ENCODE results near the gene IGFLR1. TPM values are rescaled to one million over a fixed set of nuclear protein-coding genes. Genes with fewer than 3 reads are reported as not detected.

Gene IGFLR1
- polyA plus RNA-seq, 6 donors from 2014 or later = 114 to 195 (median 134) TPM

DNA sequence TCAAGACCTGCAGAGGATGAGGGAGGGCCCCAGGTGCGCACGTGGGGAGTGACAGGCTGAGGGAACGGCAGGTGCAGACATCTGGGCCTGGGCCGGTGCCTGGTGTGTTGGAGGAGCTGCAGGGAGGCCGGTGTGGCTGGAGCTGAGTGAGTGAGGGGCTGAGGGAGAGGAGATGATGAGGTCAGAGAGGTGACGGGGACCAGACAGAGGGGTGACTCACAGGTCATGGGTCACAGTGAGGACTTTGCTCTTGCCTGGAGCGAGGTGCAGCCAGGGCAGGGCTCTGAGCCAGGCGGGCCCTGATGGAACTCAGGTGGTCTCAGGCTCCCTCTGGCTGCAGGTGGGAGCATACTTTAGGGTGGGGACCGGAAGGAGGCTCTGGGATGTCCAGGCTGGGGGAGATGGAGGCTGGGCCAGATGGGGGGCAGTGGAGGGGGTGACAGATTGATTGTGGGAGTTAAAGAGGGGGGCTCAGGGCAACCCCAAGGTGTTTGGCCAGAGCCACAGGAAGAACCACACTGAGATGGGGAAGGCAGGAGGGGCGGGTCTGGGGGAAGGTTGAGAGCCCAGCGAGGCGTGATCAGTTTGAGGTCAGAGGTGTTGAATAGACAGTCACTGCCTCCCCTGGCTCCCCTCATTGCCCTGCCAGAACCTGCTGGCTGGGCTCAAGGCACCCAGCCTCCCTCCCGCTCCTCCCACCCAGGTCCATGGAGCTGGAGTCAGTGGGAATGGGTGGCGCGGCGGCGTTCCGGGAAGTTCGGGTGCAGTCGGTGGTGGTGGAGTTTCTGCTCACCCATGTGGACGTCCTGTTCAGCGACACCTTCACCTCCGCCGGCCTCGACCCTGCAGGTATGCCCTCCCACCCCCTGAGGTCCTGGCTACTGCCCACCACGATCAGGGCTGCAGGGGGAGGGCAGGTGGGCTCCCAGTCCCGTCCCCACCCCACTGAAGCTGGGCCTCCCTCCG lies 41.5 kb upstream of the IGFLR1 start:
- Mint-ChIP-seq H3K4me1 (peaks cover 0 to 10% (median 8%) of the 10 kb centered on the region in 3 donors), H3K36me3 (no peaks in the 10 kb centered on the region), H3K27ac (peak overlapping the region in 1 of 6 donors; percentile 20), H3K9me3 (no peaks in the 10 kb centered on the region), H3K4me3 (no peak overlapping the region), H3K27me3 (no peaks in the 10 kb centered on the region)
- no peak for DNase-seq
- no peak for ATAC-seq (ENCODE audit: low read depth in 2 of 2)

DNA sequence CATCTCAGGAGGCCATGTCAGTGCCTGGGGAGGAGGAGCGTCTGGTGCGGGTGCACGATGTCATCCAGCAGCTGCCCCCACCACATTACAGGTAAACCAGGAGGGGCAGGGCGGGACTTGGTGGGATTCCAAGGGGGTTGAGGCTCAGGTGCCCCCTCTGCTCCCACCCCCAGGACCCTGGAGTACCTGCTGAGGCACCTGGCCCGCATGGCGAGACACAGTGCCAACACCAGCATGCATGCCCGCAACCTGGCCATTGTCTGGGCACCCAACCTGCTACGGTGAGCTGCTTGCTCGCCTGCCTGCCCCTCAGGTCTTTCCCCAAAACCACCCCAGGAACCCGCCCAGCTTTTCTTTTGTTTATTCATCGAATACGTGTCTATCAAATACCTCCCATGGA lies 40.3 kb upstream of the IGFLR1 start:
- H3K9me3 Mint-ChIP-seq = no peaks in the 10 kb centered on the region
- H3K27me3 Mint-ChIP-seq = no peaks in the 10 kb centered on the region
- ATAC-seq (ENCODE audit: low read depth in 2 of 2) = no peak
- no peak overlapping the region for H3K4me3 Mint-ChIP-seq
- H3K36me3 Mint-ChIP-seq = no peaks in the 10 kb centered on the region
- H3K4me1 Mint-ChIP-seq = peaks cover 0 to 10% (median 8%) of the 10 kb centered on the region in 3 donors
- DNase-seq = no peak
- H3K27ac Mint-ChIP-seq = peak overlapping the region in 2 of 6 donors; percentile 18 to 63

DNA sequence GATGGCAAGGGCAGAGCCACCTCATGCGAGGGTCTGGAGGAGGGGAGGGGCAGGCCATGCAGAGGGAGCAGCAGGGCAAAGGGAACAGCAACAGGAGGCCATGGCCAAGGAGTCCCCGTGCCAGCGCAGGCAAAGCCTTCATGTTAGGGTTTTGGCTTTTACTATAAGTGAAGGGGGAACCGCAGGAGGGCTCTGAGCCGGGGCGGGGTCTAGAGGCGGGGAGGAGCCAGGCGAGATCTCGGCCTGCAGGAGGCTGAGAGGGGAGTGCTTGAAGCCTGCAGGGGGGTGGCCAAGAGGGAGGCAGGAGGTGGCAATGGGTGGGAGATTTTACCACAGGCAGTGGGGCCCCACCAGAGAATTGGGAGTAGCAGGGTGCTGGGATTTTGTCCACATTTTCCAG lies 39.4 kb upstream of the IGFLR1 start:
- Mint-ChIP-seq H3K27ac (peak overlapping the region in 1 of 6 donors; percentile 1), H3K36me3 (no peaks in the 10 kb centered on the region), H3K27me3 (no peaks in the 10 kb centered on the region), H3K4me3 (peak overlapping the region in 1 of 8 donors; percentile 56), H3K9me3 (no peaks in the 10 kb centered on the region), H3K4me1 (peaks cover 2 to 10% (median 10%) of the 10 kb centered on the region in 3 donors)
- ATAC-seq (ENCODE audit: low read depth in 2 of 2) = no peak
- DNase-seq = no peak

DNA sequence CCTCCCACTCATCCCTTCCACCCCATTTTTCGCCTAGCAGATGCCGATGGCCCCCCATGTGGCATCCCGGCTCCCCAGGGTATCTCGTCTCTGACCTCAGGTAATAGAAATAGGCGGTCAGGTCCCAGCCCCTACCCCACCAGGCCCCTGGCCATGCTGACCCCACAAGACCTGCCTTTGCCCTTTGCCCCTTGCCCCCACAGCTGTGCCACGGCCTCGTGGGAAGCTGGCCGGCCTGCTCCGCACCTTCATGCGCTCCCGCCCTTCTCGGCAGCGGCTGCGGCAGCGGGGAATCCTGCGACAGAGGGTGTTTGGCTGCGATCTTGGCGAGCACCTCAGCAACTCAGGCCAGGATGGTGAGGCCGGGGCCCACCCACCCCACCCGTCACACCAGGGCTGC lies 38.5 kb upstream of the IGFLR1 start:
- Mint-ChIP-seq H3K36me3 (no peaks in the 10 kb centered on the region), H3K9me3 (peaks cover 0 to 1% (median 0%) of the 10 kb centered on the region in 7 donors), H3K4me1 (peaks cover 9 to 17% (median 10%) of the 10 kb centered on the region in 3 donors), H3K27me3 (no peaks in the 10 kb centered on the region), H3K4me3 (no peak overlapping the region), H3K27ac (no peak overlapping the region)
- DNase-seq (no peak), ATAC-seq (ENCODE audit: low read depth in 2 of 2) (no peak)

GRCh38 chr19:35780058-35780457 lies 37.8 kb upstream of the IGFLR1 start:
- Mint-ChIP-seq H3K36me3 (no peaks in the 10 kb centered on the region), H3K27me3 (no peaks in the 10 kb centered on the region), H3K4me3 (no peak overlapping the region), H3K9me3 (peaks cover 0 to 1% (median 0%) of the 10 kb centered on the region in 7 donors), H3K4me1 (peaks cover 10 to 17% (median 13%) of the 10 kb centered on the region in 3 donors), H3K27ac (no peak overlapping the region)
- no peak for DNase-seq
- ATAC-seq (ENCODE audit: low read depth in 2 of 2) = no peak

DNA sequence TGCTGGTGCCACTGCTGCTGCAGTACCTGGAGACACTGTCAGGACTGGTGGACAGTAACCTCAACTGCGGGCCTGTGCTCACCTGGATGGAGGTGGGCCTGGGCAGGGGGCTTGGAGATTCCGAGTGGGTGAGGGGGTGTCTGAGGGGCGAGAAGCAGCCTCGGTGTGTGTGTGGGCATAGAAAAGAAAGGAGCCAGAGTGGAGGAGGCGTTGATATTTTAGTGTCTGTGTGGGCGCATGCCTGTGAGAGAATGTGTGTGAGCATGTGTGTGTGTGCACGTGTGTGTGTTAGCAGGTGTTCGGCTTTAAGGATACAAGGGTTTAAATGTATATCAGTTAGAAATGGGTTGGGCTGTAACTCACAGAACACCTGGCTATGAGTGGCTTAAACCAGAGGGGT lies 36.8 kb upstream of the IGFLR1 start:
- H3K27me3 Mint-ChIP-seq = no peaks in the 10 kb centered on the region
- H3K36me3 Mint-ChIP-seq = no peaks in the 10 kb centered on the region
- no peak overlapping the region for H3K27ac Mint-ChIP-seq
- H3K4me1 Mint-ChIP-seq = peaks cover 18 to 23% (median 21%) of the 10 kb centered on the region in 3 donors
- H3K9me3 Mint-ChIP-seq = peaks cover 0 to 1% (median 0%) of the 10 kb centered on the region in 7 donors
- no peak for DNase-seq
- no peak for ATAC-seq (ENCODE audit: low read depth in 2 of 2)
- peak overlapping the region in 1 of 8 donors; percentile 29 for H3K4me3 Mint-ChIP-seq

- Mint-ChIP-seq H3K9me3 (peaks cover 0 to 1% (median 0%) of the 10 kb centered on the region in 7 donors), H3K36me3 (no peaks in the 10 kb centered on the region), H3K27me3 (no peaks in the 10 kb centered on the region), H3K27ac (peak overlapping the region in 1 of 6 donors; percentile 7), H3K4me1 (peaks cover 12 to 18% (median 17%) of the 10 kb centered on the region in 3 donors), H3K4me3 (peak overlapping the region in 4 of 8 donors; percentile 19 to 63 (median 20))
- ATAC-seq (ENCODE audit: low read depth in 2 of 2) = no peak
- no peak for DNase-seq
Measured at GRCh38 chr19:35777961-35778360, 35.7 kb upstream of the IGFLR1 start.

- peaks cover 12 to 18% (median 15%) of the 10 kb centered on the region in 3 donors for H3K4me1 Mint-ChIP-seq
Measured at GRCh38 chr19:35777086-35777841, 35.0 kb upstream of the IGFLR1 start.

DNA sequence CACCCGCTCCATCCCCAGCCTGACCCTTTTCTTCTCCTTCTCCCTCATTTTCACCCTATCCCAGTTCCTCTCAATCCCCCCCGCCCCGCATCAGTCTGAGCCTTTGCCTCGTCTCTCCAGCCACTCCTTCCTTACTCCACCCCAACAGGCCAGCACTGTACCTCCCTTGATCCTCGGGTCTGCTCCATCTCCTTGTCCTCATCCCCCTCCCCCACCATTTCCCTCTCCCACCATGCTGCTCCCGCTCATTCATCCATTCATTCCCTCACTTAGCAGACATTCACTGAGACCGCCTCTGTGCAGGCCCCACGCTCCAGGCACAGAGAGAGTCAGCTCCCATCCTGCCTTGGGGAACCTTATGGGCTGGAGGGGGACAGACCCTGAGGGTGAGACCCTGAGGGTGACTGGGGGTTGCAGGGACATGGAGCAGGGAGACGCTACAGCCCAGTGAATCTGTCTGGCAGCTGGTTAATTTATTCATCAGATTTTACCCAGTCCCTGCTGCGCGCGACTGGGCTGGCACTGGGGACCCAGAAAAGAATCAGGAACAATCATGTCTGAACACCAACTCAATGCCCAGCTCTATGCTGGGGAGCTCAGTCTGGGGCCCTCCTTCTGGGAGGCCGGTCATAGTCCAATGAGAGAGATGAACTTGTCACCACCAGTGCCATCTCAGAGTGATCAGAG lies 34.0 kb upstream of the IGFLR1 start:
- peak overlapping the region; percentile 63 to 89 (median 83) for H3K4me3 Mint-ChIP-seq
- peak overlapping the region in 1 of 6 donors; percentile 81 for H3K27ac Mint-ChIP-seq
- H3K9me3 Mint-ChIP-seq = peaks cover 0 to 1% (median 0%) of the 10 kb centered on the region in 7 donors
- H3K4me1 Mint-ChIP-seq = peaks cover 12 to 18% (median 15%) of the 10 kb centered on the region in 3 donors
- H3K36me3 Mint-ChIP-seq = no peaks in the 10 kb centered on the region
- DNase-seq (no peak), ATAC-seq (ENCODE audit: low read depth in 2 of 2) (no peak)
- no peaks in the 10 kb centered on the region for H3K27me3 Mint-ChIP-seq

More at GRCh38 chr19:35777086-35777841, 35.0 kb upstream of the IGFLR1 start:
- Mint-ChIP-seq H3K36me3 (no peaks in the 10 kb centered on the region), H3K9me3 (peaks cover 0 to 1% (median 0%) of the 10 kb centered on the region in 7 donors), H3K27ac (peak overlapping the region in 2 of 6 donors; percentile 21 to 44), H3K4me3 (peak overlapping the region in 6 of 8 donors; percentile 20 to 89 (median 63)), H3K27me3 (no peaks in the 10 kb centered on the region)
- DNase-seq (no peak), ATAC-seq (ENCODE audit: low read depth in 2 of 2) (no peak)

- Mint-ChIP-seq H3K4me3 (peak within 1 kb of the TSS; percentile 83 to 92 (median 90)), H3K27me3 (no peaks in the 10 kb centered on the region), H3K27ac (peak within 1 kb of the TSS in 3 of 6 donors; percentile 62 to 85 (median 81)), H3K9me3 (peaks cover 0 to 1% (median 0%) of the 10 kb centered on the region in 7 donors), H3K4me1 (peaks cover 12 to 18% (median 15%) of the 10 kb centered on the region in 3 donors), H3K36me3 (no peaks in the 10 kb centered on the region)
- DNase-seq = peak; percentile 99
- ATAC-seq (ENCODE audit: low read depth in 2 of 2) = peak; percentile 95 to 97
Measured at GRCh38 chr19:35775298-35776101, 33.2 kb upstream of the IGFLR1 start, which contains the start of gene ARHGAP33. TSS of gene ARHGAP33 (plus strand) at chr19:35775564. CDS start at chr19:35775659, 95 bp downstream.

DNA sequence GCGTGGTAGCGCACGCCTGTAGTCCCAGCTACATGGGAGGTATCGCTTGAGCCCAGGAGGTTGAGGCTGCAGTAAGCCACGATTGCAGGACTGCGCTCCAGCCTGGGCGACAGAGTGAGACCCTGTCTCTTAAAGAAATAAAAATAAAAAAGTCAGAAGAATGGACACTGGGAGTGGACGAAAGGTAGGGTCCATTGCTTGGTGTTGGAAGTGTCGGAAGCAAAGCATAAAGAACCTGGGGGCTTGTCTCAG lies 32.7 kb upstream of the IGFLR1 start:
- ATAC-seq (ENCODE audit: low read depth in 2 of 2) (peak in 1 of 2 donors; percentile 3), DNase-seq (no peak)
- no peaks in the 10 kb centered on the region for H3K27me3 Mint-ChIP-seq
- peaks cover 0 to 1% (median 0%) of the 10 kb centered on the region in 7 donors for H3K9me3 Mint-ChIP-seq
- H3K4me1 Mint-ChIP-seq = peaks cover 12 to 18% (median 15%) of the 10 kb centered on the region in 3 donors
- H3K36me3 Mint-ChIP-seq = no peaks in the 10 kb centered on the region
- H3K4me3 Mint-ChIP-seq = peak overlapping the region; percentile 83 to 92 (median 90)
- peak overlapping the region in 1 of 6 donors; percentile 85 for H3K27ac Mint-ChIP-seq

All from naive B cell (primary cell).